Coronary artery (tissue), 2 donors: ENCODE results near the gene SUN2.
A peak's percentile ranks its signal among the peaks of the same experiment; 100 is the strongest.

Source experiments
- DNase-seq: peaks from one replicate; pipeline ENCODE4 v3.0.0-alpha.2; 2017; ENCODE audit warnings: low spot score
- H3K27ac ChIP-seq, 2 donors: fragments of 200-600 bp; sonication (generic); one replicate each; pipeline ENCODE4 v1.5.1; 2016 to 2019
- H3K4me3 ChIP-seq: fragments of 200-600 bp; sonication (generic); 2 replicates; pipeline ENCODE4 v1.5.1; 2016; ENCODE audit warnings: mild to moderate bottlenecking, moderate library complexity
- CTCF ChIP-seq: fragments of 200-600 bp; sonication (generic); IDR thresholded peaks from one replicate; pipeline ENCODE4 v1.5.1; 2019; ENCODE audit warnings: antibody characterized with exemption

The SUN2 gene

GRCh38 chr22:38725900-38726655 is 29.7 kb downstream of the SUN2 start:
- no peak for DNase-seq
- no peak overlapping the region for H3K27ac ChIP-seq
- H3K4me3 ChIP-seq: no peak overlapping the region
- no peak for TF ChIP-seq CTCF

- peak; percentile 22 for TF ChIP-seq CTCF
- Histone ChIP-seq H3K27ac (no peak overlapping the region), H3K4me3 (no peak overlapping the region)
- no peak for DNase-seq
Observed at GRCh38 chr22:38724926-38725571, 30.7 kb downstream of the SUN2 start.

- no peak for DNase-seq
- Histone ChIP-seq H3K4me3 (no peak overlapping the region), H3K27ac (no peak overlapping the region)
- no peak for TF ChIP-seq CTCF
Observed at GRCh38 chr22:38724176-38724575, 31.6 kb downstream of the SUN2 start.

- no peak for DNase-seq
- H3K4me3 ChIP-seq: no peak overlapping the region
- TF ChIP-seq CTCF: no peak
- no peak overlapping the region for H3K27ac ChIP-seq
Observed at GRCh38 chr22:38721551-38721950, 34.2 kb downstream of the SUN2 start.

- H3K4me3 ChIP-seq: no peak overlapping the region
- H3K27ac ChIP-seq: no peak overlapping the region
- no peak for TF ChIP-seq CTCF
- DNase-seq: no peak
Observed at GRCh38 chr22:38720350-38720749, 35.4 kb downstream of the SUN2 start.

GRCh38 chr22:38719196-38719595 is 36.6 kb downstream of the SUN2 start:
- TF ChIP-seq CTCF: no peak
- no peak overlapping the region for H3K4me3 ChIP-seq
- H3K27ac ChIP-seq: peak overlapping the region; percentile 12 to 52
- no peak for DNase-seq

GRCh38 chr22:38718414-38718813 is 37.4 kb downstream of the SUN2 start:
- no peak overlapping the region for H3K4me3 ChIP-seq
- H3K27ac ChIP-seq: peak overlapping the region; percentile 12 to 52
- TF ChIP-seq CTCF: peak; percentile 59
- no peak for DNase-seq
